ENCODE data around the gene TBC1D14. TPM values are rescaled to one million over a fixed set of nuclear protein-coding genes. Genes with fewer than 3 reads are reported as not detected.

TBC1D14 gene
- total and polyA plus RNA-seq, 2 of the 8 experiments (the other 6 are each of a cell fraction or from before 2014, with no cell fraction given) = 45.6 to 48.2 TPM

DNA sequence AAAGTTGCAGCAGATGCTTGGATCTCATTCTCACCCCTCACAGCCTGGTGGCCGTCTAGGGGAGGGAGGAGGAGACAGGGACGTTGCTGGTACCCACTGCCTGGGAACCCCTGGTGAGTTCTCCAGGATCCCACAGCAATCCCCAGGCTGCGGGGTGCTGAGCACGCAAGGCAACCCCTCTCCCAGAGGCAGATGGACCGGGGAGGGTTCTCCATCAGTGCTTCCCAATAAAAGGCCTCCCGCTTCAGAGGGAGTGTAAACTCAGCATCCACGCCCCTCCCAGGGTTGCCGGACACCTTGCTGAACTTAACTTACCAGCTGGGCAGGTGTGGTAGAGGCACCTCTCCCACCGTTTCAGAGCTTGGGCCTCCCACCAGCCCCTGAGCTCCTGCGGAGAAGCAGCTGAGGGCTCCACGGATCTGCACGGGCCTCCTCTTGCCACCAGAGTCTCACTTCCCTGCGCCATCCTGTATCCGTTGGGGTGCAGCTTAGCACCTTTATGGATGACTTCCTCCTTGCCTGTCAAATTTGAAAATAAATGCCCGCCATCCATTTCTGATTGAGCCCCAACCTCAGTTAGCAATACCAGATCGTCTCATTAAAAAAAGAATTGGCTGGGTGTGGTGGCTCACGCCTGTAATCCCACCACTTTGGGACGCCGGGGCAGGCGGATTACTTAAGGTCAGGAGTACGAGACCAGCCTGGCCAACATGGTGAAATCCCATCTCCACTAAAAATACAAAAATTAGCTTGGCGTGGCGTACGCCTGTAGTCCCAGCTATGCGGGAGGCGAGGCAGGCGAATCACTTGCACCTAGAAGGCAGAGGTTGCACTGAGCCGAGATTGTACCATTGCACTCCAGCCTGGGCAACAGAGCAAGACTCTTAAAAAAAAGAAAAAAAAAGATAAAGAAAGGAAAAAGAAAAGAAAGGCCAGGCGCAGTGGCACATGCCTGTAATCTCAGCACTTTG is 14.8 kb upstream of the TBC1D14 start:
- FAIRE-seq (no peak), DNase-seq (ENCODE audit: low read depth in 1 of 2, low spot score in 2 of 2) (no peak)
- Histone ChIP-seq H4K8ac (ENCODE audit: extremely low read depth, insufficient read depth, low read length) (peak overlapping the region; percentile 46; the same call in 1 of the 2 replicates), H3K36me3 (ENCODE audit: control insufficient read depth in 2 of 4, insufficient read depth in 4 of 4, low read length in 3 of 4) (no peaks in the 10 kb centered on the region), H2AK5ac (ENCODE audit: low read depth, low read length) (no peak overlapping the region), H3K23me2 (ENCODE audit: low read depth, low read length) (no peaks in the 10 kb centered on the region), H4K5ac (ENCODE audit: insufficient read length, low read depth, low read length) (no peak overlapping the region), H3K27ac (ENCODE audit: low read depth, low read length) (no peak overlapping the region), H3K4me2 (ENCODE audit: insufficient read depth in 1 of 2, low read depth in 2 of 2, low read length in 2 of 2) (no peak overlapping the region), H3K23ac (ENCODE audit: insufficient read length) (no peak overlapping the region), H2BK120ac (replicated peaks; ENCODE audit: low read depth, low read length) (no peak overlapping the region), H2BK12ac (ENCODE audit: low read depth, low read length) (no peak overlapping the region), H3K9me3 (ENCODE audit: insufficient read depth in 2 of 2, low read depth in 1 of 2, low read length in 1 of 2) (no peaks in the 10 kb centered on the region), H3K4me1 (replicated peaks in 1 of 4; ENCODE audit: control insufficient read depth in 3 of 4, insufficient read depth in 4 of 4, low read length in 3 of 4) (no peaks in the 10 kb centered on the region; a peak in 1 of 7 replicates), H3K79me1 (ENCODE audit: low read depth, low read length) (no peaks in the 10 kb centered on the region), H2BK15ac (ENCODE audit: low read length) (no peak overlapping the region), H3K79me2 (ENCODE audit: control insufficient read depth in 1 of 2, insufficient read depth in 2 of 2, low read length in 2 of 2) (no peaks in the 10 kb centered on the region), H3K4me3 (ENCODE audit: extremely low read depth in 1 of 4, insufficient read depth in 2 of 4, low read depth in 3 of 4, low read length in 4 of 4) (no peak overlapping the region), H3K18ac (ENCODE audit: extremely low read depth, low read length) (no peak overlapping the region), H2BK20ac (ENCODE audit: low read length) (no peak overlapping the region), H3K14ac (ENCODE audit: insufficient read length) (no peak overlapping the region), H3K56ac (replicated peaks; ENCODE audit: insufficient read length, low read depth, low read length) (no peak overlapping the region), H3K9ac (replicated peaks in 1 of 4; ENCODE audit: extremely low read depth in 1 of 4, low read depth in 3 of 4, low read length in 3 of 4) (peak overlapping the region in 1 of 4 experiments; percentile 3; a peak in 2 of 7 replicates), H3K4ac (replicated peaks; ENCODE audit: insufficient read length, low read depth, low read length) (no peak overlapping the region), H4K20me1 (replicated peaks in 1 of 2; ENCODE audit: control insufficient read depth in 1 of 2, insufficient read depth in 2 of 2, low read length in 2 of 2) (no peaks in the 10 kb centered on the region), H3K27me3 (replicated peaks in 1 of 4; ENCODE audit: control insufficient read depth in 3 of 4, extremely low read depth in 1 of 4, insufficient read depth in 3 of 4, low read length in 3 of 4) (no peaks in the 10 kb centered on the region), H2BK5ac (ENCODE audit: low read depth, low read length) (no peak overlapping the region), H4K91ac (replicated peaks; ENCODE audit: insufficient read length, low read length) (no peak overlapping the region), H2AFZ (ENCODE audit: low read length) (no peak overlapping the region)
- CTCF ChIA-PET (ENCODE audit: partially characterized antibody) = interaction anchor here (0.8 to 2.4 kb wide), 3 partner anchors 9 to 174 kb away, joined by 3 to 10 read pairs (median 3); no protein-coding TSS in a partner anchor
- POLR2A ChIA-PET (ENCODE audit: partially characterized antibody) = interaction anchor here (0.7 kb wide), 1 partner anchor 15 kb away, joined by 4 read pairs; the partner anchor contains the start of gene TBC1D14
- WGBS, 2 experiments (ENCODE audit: extremely low coverage in 1 of 2, insufficient coverage in 1 of 2, insufficient read length in 1 of 2, insufficient replicate concordance in 2 of 2, low coverage in 1 of 2, low lambda C conversion rate in 2 of 2, missing lambda C conversion rate in 1 of 2) = 87% methylated on average over 28 of the region's 29 CpGs; no CpG with 5 or more reads in 1 of the 2 experiments
- no peak for TF ChIP-seq MAFK (IDR thresholded peaks at IDR 0.05; ENCODE audit: low read depth, low read length)
- TF ChIP-seq SRF (IDR thresholded peaks at IDR 0.05; ENCODE audit: low read depth, low read length) = no peak
- TF ChIP-seq BCL11A (IDR thresholded peaks at IDR 0.05; ENCODE audit: low read depth in 2 of 2, low read length in 2 of 2) = no peak
- TF ChIP-seq ATF2 (IDR thresholded peaks at IDR 0.05; ENCODE audit: low read length) = no peak
- no peak for TF ChIP-seq PHF8 (conservative IDR thresholded peaks at IDR 0.05; ENCODE audit: low read depth, low read length)
- no peak for TF ChIP-seq SAP30 (IDR thresholded peaks at IDR 0.05; ENCODE audit: insufficient read depth, insufficient replicate concordance, low read length)
- no peak for TF ChIP-seq RXRA (IDR thresholded peaks at IDR 0.05; ENCODE audit: insufficient read depth, low read depth, low read length)
- no peak for TF ChIP-seq GABPA (IDR thresholded peaks at IDR 0.05; ENCODE audit: borderline replicate concordance, insufficient read depth, low read length)
- no peak for TF ChIP-seq TBP (IDR thresholded peaks at IDR 0.05; ENCODE audit: low read depth, low read length)
